NOMO-1 (cell line): ENCODE measurements around the gene YWHAB.
"Not testable (repeated sequence)": the region's sequence is repeated elsewhere in the genome, so short reads cannot be mapped to it uniquely, and the experiment has no call there.

Source experiments
- DNase-seq, 2 experiments: peaks; one replicate each; lab custom pipeline; 2025; ENCODE audit not compliant: unreplicated experiment in 2 of 2; lab: John Stamatoyannopoulos, UW

Gene YWHAB

DNA sequence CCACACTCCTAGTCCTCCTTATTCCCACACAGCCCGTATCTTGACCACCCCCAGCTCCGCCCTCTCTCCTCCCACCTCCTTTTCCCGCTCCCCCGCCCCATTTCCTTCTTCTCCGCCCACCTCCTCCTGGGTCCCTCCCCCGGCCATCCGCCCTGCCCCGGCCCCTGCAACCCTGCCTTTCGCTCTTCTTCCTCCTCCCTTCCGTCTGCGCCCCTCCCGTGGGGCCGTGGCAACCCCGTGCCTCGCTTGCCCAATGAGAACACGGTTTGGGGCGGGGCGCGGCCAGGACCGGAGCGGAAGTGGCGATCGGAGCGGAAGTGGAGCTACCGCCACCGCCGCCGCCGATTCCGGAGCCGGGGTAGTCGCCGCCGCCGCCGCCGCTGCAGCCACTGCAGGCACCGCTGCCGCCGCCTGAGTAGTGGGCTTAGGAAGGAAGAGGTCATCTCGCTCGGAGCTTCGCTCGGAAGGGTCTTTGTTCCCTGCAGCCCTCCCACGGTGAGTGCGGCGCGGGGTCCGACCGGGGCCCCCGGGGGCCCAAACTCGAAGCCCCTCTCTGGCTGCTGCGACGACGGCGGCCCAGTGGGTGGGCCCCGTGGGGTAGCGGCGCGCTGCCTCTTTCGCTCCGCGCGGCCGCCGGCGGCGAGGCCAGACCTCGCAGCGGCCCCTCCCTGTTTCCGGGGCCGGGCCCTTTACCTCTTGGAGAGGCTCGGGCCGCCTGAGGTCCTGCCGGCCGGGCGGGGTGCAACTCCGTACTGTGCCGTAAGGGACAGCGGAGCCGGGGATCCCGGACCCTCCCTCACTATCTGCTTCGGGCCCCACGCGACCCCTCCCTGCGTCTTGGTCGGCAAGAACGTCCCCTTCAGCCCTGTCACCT, at the start of gene YWHAB:
Gene YWHAB, plus strand, starts transcription at position 314 of the 874 bp plus-strand sequence. CDS start 15,829 bp downstream, outside the sequence.
- DNase-seq: peak; percentile 95 to 100

DNA sequence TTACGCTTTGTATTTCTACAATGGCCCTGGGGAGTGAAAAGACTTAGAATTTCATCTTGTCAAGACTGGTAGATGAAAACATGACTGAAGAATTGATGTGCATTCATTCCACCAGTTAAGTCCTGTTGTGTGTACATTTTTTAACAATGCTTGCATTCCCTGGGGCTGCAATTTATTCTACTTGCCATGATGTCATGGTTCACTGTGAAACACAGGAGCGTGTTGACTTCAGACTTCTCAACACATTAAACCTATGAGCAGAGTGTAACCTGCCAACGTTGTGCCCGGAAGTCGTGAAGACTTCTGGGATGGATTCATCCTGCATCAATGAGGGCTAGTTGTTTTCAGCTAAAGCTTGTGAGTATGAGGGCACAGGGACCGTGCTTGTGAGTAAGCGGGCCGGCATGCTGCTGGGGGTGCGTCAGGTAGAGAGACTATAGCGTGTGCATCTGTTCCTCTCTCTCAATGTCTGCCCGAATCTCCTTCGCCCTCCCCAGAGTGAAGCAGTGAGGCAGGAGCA, 48.8 kb upstream of the YWHAB start:
- no peak for DNase-seq

DNA sequence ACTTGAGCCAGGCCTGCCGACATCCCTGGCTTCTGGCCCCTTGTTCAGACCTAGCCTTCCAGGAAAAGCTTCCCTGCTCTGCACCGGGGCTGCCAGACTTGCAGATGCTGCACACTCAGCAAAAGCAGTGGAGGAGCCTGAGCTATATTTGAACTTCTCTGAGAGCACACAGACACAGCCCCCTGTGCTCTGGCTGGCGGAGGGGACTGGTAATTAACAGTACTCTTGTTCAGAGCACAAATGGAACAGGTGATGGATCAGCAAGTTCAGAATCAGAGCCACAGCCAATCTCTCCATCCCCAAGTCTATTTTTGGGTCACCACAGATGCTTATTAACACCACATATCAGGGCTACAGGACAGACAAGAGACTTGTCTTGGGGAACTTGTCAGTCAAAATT, 47.6 kb upstream of the YWHAB start:
- DNase-seq: no peak

DNA sequence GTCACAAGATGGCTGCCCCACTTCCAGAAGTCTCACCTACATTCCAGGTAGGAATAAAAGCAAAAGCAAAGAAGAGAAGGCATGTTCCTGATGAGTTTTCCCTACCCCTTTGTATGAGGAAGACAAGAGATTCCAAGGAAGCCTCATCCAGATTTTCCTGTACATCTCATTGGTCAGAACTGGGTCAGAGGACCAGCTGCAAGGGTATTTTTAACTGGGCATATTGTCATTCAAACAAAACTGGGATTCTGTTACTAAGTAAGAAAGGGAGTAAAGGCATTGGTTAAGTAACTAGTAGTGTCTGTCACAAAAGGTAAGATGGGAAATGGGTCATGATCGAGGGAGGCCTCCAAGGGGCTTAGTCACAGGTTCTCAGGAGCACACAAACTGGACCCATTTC, 47.0 kb upstream of the YWHAB start:
- no peak for DNase-seq

DNA sequence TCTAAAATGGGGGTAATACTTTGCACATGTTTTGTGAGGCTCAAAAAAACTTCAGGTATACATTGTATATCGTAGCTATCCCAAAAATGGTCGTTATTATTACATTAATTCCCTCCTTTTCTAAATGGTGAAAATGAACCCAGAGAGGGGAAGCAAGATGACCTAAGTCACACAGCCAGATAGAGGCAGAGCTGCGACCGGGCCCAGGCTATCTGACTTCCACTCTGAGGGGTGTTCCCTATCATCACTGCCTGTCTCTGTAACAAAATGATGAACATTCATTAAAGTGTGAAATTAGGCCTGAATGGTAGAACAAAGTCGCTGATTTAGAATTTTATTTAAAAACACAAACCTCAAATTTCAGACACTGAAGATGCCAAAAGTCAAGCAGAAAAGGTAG, 46.0 kb upstream of the YWHAB start:
- no peak for DNase-seq

DNA sequence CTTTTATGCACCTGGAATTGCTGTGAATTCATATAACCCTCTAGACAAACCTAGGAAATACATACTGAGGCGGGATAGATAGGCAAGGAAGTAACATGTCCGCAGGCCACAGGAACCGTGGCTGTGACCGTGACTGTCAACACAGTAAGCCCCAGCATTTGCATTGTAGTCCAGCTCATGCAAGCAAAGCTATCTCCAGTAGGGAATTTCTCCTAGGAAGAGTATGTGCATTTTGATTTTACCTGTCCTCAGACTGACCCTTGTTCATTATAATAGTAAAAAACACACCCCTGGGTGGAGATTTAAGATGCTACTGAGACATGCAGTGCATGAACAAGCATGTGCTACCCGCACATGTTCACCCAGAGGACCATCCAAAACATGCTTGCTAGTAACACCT, 44.7 kb upstream of the YWHAB start:
- no peak for DNase-seq

DNA sequence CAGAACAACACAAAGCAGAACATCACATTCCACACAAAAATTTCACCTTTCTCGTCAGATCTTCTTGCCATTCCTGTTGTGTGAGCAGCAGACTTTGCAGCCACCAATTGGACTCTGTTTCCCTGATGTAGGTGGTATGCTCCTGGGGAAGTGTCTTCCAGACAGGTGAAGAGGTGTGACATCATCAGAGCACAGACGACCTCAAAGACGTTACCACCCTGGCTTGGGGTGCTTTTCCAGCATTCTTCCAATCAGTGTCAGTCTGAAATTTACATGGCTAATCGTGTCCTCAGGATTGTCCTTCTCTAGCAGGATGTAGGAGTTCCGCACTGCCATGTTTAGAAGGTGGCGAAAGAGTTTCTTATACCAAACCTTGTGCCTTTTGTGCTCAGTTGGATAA, 43.5 kb upstream of the YWHAB start:
- DNase-seq: no peak

DNA sequence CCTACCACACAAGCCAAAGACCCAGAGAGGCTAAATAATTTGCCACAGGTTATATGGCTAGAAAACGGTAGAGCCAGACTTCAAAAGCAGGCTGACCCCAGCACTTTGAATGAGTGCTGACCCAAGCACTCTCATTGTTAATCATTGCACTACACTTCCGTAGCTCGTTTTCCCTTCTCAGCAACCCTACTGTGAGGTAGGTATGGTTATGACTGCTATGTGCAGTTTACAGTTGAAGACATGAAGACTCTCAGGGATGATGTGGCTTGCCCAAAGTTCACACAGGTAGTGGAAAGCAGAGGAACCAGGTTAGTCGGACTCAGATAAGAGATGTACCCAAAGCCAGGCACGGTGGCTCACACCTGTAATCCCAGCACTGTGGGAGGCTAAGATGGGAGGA, 41.6 kb upstream of the YWHAB start:
- no peak for DNase-seq

DNA sequence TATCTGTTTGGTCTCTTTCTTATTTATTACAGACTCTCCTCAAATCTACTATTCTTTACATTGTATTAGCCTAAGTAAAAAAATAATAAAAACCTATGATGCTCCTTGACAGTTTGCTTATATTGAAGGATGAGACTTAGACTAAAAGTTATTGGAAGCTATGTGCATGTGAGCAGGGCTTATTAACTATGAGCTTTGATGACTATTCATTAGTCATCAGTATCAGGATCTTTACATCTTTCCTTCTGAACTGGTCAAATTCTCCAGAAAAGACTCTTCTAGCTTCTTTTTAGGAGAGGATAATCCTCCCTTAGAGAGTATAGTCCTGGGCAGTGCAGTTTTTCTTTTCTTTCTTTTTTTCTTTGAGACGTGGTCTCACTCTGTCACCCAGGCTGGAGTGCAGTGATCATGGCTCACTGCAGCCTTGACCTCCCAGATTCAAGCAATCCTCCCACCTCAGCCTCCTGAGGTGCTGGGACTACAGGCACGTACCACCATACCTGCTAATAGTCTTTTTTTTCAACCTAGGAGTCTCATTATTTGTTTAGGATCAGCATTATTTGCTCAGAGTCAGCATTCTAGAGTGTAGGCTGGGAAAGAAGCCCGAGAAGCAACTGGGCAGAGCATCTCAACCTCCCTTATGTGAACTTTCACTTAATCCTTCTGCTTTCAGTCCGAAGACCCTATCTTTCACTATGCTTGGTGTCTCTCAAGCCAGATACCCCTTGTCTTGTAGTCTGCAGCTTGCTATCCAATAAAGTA, 37.1 kb upstream of the YWHAB start:
- no peak for DNase-seq

DNA sequence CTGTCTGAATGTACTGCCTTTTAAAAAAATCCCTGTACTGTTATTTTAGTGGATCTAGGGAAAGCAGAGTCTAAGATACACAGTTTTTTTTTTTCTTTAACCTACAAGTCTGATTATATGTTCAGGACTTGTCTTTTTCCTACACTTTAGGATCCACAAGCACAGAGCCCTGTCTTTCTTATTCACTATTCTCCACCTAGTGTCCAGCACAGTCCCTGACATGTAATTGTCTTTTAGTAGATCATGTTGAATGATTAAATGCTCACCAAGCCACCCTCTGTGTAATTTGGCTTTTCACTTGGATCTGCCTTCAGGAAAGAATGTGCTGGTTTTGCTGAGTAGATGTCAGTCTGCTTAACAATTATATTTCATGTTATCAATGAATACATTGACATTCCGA, 35.8 kb upstream of the YWHAB start:
- no peak for DNase-seq

DNA sequence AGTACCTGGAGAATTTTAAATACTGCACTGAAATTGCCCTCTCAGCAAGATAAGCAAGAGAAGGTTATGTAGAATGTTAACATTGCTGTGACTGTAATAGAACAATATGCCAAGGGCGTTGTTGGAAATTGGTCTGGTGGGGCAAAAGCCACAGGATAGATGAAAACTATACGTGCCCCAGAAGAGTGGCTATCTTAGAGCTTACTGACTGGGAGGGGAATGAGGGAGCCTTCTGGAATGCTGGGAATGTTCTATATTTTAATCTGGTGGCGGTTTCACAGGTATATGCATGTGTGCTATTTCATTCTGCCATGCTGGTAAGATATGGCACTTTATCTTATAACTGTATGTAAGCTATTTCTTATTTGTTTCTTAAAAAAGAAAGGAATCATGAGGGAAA, 35.2 kb upstream of the YWHAB start:
- no peak for DNase-seq

DNA sequence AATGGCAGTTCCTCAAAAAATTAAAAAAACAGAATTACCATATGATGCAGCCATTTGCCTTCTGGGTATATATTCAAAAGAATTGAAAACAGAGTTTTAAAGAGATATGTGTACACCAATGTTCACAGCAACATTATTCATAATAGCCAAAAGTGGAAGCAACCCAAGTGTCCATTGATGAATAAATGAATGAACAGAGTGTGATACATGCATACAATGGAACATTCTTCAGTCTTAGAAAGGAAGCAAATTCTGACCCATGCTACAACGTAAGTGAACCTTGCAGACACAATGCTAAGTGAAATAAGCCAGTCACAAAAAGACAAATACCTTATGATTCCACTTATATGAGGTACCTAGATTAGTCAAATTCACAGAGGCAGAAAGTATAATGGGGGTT, 34.7 kb upstream of the YWHAB start:
- DNase-seq: no peak

DNA sequence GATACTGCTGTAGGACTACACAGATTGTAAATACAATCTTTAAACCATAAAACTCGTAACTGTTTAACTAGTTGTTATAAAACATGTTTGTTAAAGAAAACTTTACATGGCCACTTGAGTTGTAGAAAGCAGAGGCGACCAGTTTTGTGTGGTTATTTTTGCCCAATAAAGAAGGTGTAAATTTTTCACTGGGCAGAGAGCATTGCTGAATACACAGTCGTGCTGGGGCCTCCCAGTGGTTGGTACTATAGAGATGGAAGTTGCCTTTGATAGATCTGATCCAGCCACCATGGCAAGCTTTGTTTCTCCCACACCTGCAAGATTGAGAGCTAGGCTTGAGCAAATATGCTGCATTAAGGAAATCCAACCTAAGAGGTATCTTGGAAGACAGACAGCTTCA, 34.0 kb upstream of the YWHAB start:
- DNase-seq: no peak

DNA sequence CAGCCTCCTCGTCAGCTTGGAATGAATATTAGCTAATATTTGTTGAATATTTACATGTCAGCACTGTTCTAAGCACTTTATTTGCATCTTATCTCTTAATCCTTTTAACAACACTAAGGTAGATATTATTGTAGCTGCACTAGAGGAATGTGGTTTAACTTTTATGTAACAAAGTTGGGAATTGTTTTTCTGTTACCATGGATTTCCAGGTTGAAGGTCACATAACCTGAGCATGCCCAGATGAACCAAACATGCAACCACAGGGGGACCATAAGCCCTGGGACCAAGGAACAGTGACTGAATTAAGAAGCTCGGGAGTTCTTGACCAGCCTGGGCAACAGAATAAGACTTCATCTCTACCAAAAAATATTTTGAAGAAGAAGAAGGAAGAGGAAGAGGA, 29.1 kb upstream of the YWHAB start:
- DNase-seq: no peak

DNA sequence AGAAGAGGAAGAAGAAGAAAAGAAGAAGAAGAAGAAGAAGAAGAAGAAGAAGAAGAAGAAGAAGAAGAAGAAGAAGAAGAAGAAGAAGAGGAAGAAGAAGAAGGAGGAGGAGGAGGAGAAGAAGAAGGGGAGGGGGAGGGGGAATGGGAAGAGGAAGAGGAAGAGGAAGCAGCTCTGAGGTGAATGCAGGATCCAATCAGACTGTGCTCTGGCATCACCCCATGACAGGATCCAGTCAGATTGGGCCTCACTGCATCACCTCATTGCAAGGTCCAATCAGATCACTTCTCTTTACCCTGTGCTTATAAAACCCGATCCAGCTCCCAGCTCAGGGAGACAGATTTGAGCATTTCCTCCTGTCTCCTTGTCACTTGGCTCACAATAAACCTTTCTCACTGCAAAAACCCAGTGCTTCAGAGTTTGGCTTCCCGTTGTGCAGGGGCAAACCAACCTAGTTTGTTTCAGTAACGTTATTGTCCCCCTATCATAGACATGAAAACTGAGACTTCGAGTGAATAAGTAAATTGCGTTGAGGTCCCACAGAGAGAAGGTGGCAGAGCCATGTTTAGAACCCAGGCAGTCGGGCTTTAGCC, 28.6 kb upstream of the YWHAB start:
- no peak for DNase-seq

DNA sequence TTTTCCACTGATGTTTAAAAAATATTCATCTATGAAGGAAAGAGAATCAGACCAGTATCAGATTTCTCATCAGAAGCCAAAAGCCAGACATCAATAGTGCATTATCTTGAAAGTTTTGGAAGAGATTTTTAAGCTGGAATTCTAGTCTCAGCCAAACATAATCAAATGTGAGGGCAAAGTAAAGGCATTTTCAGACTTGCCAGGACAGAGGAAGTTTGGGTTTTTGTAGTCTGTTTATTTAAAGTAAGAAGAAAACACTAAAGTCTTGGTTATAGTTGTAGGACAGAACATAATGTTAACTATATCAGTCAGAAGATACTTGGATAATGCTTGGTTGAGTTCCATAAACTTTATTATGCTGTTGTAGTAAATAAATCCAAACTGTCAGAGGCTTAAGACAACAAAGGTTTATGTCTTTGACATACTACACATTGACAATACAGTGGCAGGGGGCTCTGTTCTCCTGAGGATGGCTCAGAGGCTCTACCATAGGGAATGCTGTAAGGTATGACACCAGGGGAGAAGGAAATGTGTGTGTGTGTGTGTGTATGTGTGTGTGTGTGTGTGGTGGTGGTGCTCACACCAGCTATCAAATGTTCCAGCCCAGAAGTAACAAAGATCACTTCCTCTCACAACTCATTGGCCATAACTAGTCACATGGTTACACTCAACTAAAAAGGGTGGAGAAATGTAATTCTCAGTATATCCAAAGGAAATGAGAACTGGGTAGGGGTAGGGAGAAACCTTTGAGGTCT, 26.7 kb upstream of the YWHAB start:
- DNase-seq: no peak

DNA sequence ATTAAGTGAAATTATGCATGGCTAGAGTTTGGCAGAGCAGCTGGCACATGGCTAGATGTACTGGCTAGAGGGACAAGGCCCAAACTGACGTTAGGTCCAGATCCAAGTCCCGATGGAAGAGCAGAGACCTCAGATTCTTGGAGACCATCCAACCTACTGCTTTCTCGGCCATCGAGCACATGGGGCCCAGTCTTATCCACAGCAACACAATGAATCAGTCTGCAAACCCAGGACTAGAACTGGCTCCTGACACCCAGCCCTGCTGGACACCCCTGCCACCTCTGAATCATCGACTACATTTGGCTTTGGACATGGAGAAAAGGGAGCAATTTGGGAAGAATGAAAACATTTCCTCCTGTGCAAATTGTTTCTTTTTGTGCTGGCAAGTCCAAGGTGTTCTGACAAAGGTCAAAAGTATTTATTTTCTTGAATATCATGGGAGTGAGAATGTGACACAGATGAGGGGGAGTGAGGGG, 23.9 kb upstream of the YWHAB start:
- DNase-seq: no peak

DNA sequence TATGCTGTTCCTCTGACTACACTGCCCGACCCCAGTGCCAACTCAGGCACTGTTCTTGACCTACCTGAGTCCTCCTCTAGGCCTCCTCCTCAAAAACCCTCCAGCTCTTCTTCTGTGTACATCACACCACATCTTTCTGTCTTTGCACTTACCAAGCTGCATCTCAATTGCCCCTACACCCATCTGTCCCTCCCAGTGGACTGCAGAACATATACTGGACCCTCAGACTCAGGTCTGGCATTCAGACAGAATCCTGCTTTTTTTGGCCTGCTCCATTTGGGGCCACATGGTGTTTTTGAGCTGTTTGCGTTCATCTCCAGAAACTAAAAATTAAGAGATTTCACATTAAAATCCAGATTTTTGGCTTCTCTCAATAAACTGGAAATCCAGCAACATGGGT, 23.2 kb upstream of the YWHAB start:
- DNase-seq: no peak

DNA sequence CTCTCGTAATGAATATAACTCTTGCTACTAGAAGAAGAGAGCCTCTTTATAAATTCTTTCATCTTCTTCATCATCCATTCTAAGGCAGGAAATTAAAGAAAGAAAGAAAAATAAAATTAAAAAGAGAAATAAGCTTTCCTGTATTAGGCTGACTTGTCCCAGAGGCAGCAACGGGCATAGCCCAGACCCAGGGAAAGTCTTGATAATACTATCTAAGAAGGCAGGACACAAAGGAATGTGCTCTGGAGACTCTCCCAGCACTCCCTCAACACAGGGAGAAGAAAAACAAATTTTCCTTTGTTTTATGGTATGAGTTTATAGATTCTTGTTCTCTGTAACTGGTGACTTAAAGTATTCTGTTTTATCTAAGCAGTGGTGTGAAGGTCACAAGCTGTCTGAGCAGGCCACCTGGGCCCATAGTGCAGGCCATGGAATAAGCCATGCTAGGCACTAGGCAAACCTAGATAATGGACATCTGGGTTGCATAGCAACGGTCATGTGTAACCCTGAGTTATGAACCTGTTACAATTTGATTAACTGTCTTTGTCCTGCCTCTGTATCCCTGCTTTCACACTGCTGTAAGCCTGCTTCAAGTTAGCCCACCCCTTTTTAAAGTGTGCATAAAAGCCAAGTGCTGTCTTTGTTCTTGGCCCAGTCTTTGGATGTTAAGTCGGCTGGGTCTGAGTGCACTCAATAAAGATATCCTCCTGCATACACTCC, 22.0 kb upstream of the YWHAB start:
- DNase-seq: not testable (repeated sequence)

DNA sequence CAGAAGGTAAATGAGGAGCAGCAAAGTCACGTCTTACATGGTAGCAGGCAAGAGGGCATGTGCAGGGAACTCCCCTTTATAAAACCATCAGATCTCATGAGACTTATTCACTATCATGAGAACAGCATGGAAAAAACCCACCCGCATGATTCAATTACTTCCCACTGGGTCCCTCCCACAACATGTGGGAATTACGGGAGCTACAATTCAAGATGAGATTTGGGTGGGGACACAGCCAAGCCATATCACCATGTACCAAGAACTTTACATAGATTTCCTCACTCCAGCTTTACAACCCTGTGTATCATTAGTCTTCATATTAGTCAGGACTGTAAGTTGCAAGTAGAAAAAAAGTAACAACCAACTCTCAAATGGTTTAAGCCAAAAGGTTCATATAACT, 21.0 kb upstream of the YWHAB start:
- not testable (repeated sequence) for DNase-seq
